Activated gamma-delta T cell treated with anti-CD3 and anti-CD28 coated beads, Interleukin-2, amount 50 U/mL, for 16 hours (primary cell): ENCODE measurements around the gene CNTNAP3.
"Not testable (repeated sequence)": the region's sequence is repeated elsewhere in the genome, so short reads cannot be mapped to it uniquely, and the experiment has no call there.

ENCODE experiments used
- DNase-seq: peaks from one replicate; pipeline ENCODE4 v3.0.0-alpha.2; 2020; ENCODE audit warnings: low read depth

CNTNAP3 gene

GRCh38 chr9:39067683-39068082 is 220.3 kb downstream of the CNTNAP3 start:
- DNase-seq: not testable (repeated sequence)

DNA sequence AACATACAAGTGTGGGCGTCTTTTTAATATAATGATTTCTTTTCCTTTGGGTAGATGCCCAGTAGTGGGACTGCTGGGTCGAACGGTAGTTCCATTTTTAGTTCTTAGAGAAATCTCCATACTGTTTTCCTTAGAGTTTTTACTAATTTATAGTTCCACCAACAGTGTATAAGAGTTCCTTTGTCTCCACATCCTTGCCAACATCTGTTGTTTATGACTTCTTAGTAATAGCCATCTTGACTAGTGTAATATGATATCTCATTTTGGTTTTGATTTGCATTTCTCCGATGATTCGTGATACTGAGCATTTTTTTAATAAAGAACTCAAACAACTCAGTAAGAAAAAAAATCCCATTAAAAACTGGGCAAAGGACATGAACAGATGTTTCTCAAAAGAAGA is 225.0 kb downstream of the CNTNAP3 start:
- not testable (repeated sequence) for DNase-seq

DNA sequence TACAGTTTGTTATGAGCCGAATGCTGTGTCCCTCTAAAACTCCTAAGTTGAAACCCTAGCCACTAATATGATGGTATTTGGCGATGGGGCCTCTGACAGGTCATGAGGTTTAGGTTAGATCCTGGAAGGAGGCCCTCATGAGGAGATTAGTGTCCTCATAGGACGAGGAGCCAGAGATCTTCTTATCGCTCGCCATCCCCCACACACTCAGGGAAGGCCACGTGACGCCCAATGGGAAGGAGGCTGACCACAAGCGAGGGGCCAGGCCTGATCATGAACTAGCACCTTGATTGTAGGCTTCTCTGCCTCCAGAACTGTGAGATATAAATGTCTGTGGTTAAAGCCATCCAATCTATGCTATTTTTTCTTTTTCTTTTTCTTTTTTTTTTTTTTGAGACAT is 233.5 kb downstream of the CNTNAP3 start:
- DNase-seq: not testable (repeated sequence)

DNA sequence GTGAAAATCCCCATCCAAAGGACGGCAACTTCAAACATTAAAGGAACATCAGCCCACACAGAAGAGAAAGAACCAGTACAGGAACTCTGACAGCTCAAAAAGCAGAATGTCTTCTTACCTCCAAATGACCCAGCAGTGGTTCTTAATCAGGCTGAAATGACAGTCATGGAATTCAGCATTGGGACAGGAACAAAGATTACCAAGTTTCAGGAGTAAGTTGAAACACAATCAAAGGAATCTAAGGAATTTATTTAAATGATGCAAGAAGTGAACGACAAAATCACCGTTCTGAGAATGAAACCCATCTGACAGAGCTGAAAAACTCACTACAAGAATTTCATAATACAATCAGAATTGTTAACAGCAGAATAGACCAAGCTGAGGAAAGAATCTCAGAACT is 241.1 kb downstream of the CNTNAP3 start:
- DNase-seq: not testable (repeated sequence)

DNA sequence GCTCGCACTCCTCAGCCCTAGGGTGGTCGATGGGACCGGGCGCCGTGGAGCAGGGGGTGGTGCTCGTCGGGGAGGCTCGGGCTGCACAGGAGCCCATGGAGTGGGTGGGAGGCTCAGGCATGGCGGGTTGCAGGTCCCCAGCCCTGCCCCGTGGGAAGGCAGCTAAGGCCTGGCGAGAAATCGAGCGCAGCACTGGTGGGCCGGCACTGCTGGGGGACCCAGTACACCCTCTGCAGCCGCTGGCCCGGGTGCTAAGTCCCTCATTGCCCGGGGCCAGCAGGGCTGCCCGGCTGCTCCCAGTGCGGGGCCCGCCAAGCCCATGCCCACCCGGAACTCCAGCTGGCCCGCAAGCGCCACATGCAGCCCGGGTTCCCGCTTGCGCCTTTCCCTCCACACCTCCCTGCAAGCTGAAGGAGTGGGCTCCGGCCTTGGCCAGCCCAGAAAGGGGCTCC is 245.6 kb downstream of the CNTNAP3 start:
- DNase-seq: not testable (repeated sequence)

GRCh38 chr9:39041774-39042173 is 246.2 kb downstream of the CNTNAP3 start:
- not testable (repeated sequence) for DNase-seq

- DNase-seq: not testable (repeated sequence)
These were observed 248.8 kb downstream of the CNTNAP3 start for GRCh38 chr9:39039148-39039547.

GRCh38 chr9:39038221-39038620 is 249.7 kb downstream of the CNTNAP3 start:
- not testable (repeated sequence) for DNase-seq

DNA sequence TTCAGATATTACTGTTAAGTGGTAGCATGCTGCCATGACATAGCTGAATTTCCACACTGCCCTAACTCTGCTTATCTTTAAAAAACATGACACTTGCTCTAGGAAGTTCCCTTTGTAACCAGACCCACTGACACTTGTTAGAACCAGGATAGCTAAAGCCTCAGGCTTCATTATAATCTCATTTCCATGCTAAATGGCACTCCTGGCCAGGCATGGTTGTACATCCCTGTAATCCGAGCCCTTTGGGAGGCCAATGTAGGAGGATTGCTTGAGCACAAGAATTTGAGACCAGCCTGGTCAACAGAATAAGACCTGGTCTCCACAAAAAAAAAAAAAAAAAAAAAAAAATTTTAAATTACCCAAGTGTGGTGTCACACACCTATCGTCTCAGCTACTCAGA is 254.1 kb downstream of the CNTNAP3 start:
- not testable (repeated sequence) for DNase-seq

DNA sequence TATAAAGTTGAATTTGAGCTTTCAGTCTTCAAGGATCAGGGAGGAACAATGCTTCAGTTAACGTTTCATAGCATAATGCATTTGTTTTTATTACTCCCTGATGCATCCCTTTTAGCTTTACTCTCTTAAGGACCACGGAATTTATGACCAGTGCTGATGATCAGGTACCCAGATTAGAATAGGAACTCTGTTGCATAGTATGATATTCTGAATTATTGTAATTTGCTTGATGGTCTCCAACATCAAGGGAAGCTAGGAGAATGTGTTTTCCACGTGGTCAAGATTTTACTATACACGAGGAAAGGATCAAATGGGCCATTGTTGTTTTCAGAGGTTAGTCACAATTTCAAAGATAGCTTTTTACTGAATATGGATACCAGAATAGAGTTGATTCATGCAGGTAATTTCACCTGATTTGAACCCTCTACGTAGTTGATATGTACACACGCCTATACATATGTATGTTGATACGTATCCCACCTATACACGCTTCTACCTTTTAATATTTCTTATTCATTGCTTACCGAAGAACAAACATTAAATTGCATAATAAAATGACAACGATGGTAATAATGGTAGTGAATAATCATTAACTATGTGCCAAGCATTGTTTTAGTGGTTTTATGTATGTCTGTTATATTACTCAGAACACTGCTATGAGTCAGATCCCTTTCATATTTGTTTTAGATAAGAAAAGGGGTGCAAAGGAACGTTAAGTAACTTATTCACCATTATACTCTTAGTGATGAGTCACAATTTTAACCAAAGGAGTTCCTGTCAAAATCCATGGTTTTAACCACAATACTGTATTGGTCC is 257.6 kb downstream of the CNTNAP3 start:
- DNase-seq: not testable (repeated sequence)

GRCh38 chr9:39028855-39029254 is 259.1 kb downstream of the CNTNAP3 start:
- not testable (repeated sequence) for DNase-seq

GRCh38 chr9:39028168-39028567 is 259.8 kb downstream of the CNTNAP3 start:
- not testable (repeated sequence) for DNase-seq

DNA sequence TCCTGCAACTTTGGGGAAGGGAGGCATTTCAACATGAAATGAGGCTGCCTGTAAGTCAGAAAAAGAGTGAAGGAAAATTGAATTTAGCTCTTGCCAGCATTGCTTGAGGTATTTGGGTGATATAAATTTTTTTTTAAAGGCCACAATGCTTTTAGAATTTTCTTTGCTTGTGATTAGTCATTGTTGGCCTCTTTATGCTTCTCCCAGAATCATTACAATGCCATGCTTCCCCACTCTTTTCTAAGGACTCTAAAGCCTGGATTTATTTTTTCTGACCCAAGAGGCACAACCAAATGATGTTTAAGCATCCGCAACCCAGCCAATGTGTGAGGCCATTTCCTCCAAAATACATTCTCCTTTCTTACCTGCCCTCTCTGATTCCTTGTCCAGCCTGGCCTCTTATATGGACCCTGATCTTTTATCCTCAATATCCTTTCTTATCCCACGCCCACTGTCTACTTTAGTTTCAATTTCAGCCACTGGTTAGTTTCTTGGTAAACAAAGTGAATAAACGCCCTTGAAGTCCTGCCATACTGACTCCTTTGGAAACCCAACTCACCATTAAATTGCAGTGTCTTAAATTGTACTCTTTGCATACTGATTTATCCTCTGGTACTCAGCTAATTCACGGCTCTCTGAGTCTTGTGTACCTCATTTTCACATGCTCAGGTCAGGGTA is 261.9 kb downstream of the CNTNAP3 start:
- not testable (repeated sequence) for DNase-seq
